ENCODE results near the gene HID1.
A peak's percentile ranks its signal among the peaks of the same experiment; 100 is the strongest.
"Not testable (repeated sequence)": the region's sequence is repeated elsewhere in the genome, so short reads cannot be mapped to it uniquely, and the experiment has no call there.

Gene HID1

GRCh38 chr17:74921769-74922168, 50.8 kb downstream of the HID1 start:
- peaks cover 37% of the 10 kb centered on the region for H3K27me3 ChIP-seq (ENCODE audit: control insufficient read depth, insufficient read depth, low read length)
- peaks cover 10% of the 10 kb centered on the region for H3K4me1 ChIP-seq (ENCODE audit: control insufficient read depth, insufficient read depth, low read length)
- no peak for DNase-seq (ENCODE audit: low read depth, low spot score)
- no peak overlapping the region for H3K4me3 ChIP-seq (ENCODE audit: low read length)
- WGBS (ENCODE audit: insufficient coverage, insufficient read length): no CpG with 5 or more reads among the region's 2 CpGs
- H3K36me3 ChIP-seq (ENCODE audit: control insufficient read depth, insufficient read depth, low read length): no peaks in the 10 kb centered on the region; the same call in 1 of the 2 replicates
- no peaks in the 10 kb centered on the region for H3K9me3 ChIP-seq (ENCODE audit: control insufficient read depth, insufficient read depth, low read length)
- no peak overlapping the region for H3K27ac ChIP-seq (ENCODE audit: low read length)

DNA sequence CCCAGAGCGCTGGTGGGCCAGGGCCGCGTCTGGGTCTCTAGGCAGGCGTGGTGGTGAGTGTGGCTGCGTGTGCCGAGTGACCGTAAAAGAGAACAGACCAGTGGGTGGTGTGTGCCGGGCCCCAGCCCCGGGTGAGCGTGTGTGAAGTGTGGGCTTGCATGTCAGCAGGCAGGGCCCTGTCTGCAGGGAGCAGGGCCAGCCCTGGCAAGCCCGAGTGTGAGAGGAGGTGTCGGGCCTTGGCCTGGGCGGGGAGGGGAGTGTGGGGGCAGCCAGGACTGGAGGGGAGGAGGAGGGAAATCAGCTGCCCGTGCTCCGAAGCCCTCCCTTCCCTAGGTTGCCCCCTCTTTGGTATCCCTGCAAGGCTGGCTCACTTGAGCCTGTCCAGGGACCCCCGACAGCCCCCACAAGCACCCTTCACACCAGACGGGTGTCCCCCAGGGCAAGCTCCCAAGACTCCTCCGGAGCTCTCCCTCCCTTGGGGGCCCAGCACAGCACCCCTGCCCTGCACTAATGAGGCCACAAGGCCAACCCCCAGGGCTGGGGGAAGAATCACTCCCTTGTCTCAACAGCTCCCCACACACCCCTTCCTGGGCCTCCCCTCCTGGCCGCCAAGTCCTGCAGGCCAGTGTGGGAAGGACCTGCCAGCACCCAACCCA, 51.4 kb downstream of the HID1 start:
- no CpG with 5 or more reads among the region's 19 CpGs for WGBS (ENCODE audit: insufficient coverage, insufficient read length)
- no peak overlapping the region for H3K27ac ChIP-seq (ENCODE audit: low read length)
- DNase-seq (ENCODE audit: low read depth, low spot score): no peak
- H3K36me3 ChIP-seq (ENCODE audit: control insufficient read depth, insufficient read depth, low read length): no peaks in the 10 kb centered on the region; the same call in 1 of the 2 replicates
- peaks cover 35% of the 10 kb centered on the region for H3K27me3 ChIP-seq (ENCODE audit: control insufficient read depth, insufficient read depth, low read length)
- no peaks in the 10 kb centered on the region for H3K9me3 ChIP-seq (ENCODE audit: control insufficient read depth, insufficient read depth, low read length)
- H3K4me3 ChIP-seq (ENCODE audit: low read length): no peak overlapping the region
- peaks cover 10% of the 10 kb centered on the region for H3K4me1 ChIP-seq (ENCODE audit: control insufficient read depth, insufficient read depth, low read length)

- Histone ChIP-seq H3K4me3 (ENCODE audit: low read length) (no peak overlapping the region), H3K4me1 (ENCODE audit: control insufficient read depth, insufficient read depth, low read length) (peaks cover 10% of the 10 kb centered on the region), H3K36me3 (ENCODE audit: control insufficient read depth, insufficient read depth, low read length) (no peaks in the 10 kb centered on the region; the same call in 1 of the 2 replicates), H3K27me3 (ENCODE audit: control insufficient read depth, insufficient read depth, low read length) (peaks cover 29% of the 10 kb centered on the region), H3K9me3 (ENCODE audit: control insufficient read depth, insufficient read depth, low read length) (no peaks in the 10 kb centered on the region), H3K27ac (ENCODE audit: low read length) (no peak overlapping the region)
- no peak for DNase-seq (ENCODE audit: low read depth, low spot score)
- WGBS (ENCODE audit: insufficient coverage, insufficient read length): no CpG with 5 or more reads among the region's 6 CpGs
Measured at GRCh38 chr17:74920642-74921025, 51.9 kb downstream of the HID1 start.

GRCh38 chr17:74920306-74920620, 52.3 kb downstream of the HID1 start:
- WGBS (ENCODE audit: insufficient coverage, insufficient read length): no CpG with 5 or more reads among the region's 27 CpGs
- no peak for DNase-seq (ENCODE audit: low read depth, low spot score)
- no peaks in the 10 kb centered on the region for H3K9me3 ChIP-seq (ENCODE audit: control insufficient read depth, insufficient read depth, low read length)
- H3K4me3 ChIP-seq (ENCODE audit: low read length): no peak overlapping the region
- peaks cover 26% of the 10 kb centered on the region for H3K27me3 ChIP-seq (ENCODE audit: control insufficient read depth, insufficient read depth, low read length)
- H3K27ac ChIP-seq (ENCODE audit: low read length): no peak overlapping the region
- peaks cover 10% of the 10 kb centered on the region for H3K4me1 ChIP-seq (ENCODE audit: control insufficient read depth, insufficient read depth, low read length)
- no peaks in the 10 kb centered on the region; the same call in 1 of the 2 replicates for H3K36me3 ChIP-seq (ENCODE audit: control insufficient read depth, insufficient read depth, low read length)

GRCh38 chr17:74919440-74920305, 52.9 kb downstream of the HID1 start:
- Histone ChIP-seq H3K27me3 (ENCODE audit: control insufficient read depth, insufficient read depth, low read length) (peaks cover 20% of the 10 kb centered on the region), H3K4me1 (ENCODE audit: control insufficient read depth, insufficient read depth, low read length) (peaks cover 9% of the 10 kb centered on the region), H3K4me3 (ENCODE audit: low read length) (no peak overlapping the region), H3K27ac (ENCODE audit: low read length) (no peak overlapping the region), H3K36me3 (ENCODE audit: control insufficient read depth, insufficient read depth, low read length) (no peaks in the 10 kb centered on the region; the same call in 1 of the 2 replicates), H3K9me3 (ENCODE audit: control insufficient read depth, insufficient read depth, low read length) (no peaks in the 10 kb centered on the region)
- DNase-seq (ENCODE audit: low read depth, low spot score): peak; percentile 22
- no CpG with 5 or more reads among the region's 67 CpGs for WGBS (ENCODE audit: insufficient coverage, insufficient read length)

DNA sequence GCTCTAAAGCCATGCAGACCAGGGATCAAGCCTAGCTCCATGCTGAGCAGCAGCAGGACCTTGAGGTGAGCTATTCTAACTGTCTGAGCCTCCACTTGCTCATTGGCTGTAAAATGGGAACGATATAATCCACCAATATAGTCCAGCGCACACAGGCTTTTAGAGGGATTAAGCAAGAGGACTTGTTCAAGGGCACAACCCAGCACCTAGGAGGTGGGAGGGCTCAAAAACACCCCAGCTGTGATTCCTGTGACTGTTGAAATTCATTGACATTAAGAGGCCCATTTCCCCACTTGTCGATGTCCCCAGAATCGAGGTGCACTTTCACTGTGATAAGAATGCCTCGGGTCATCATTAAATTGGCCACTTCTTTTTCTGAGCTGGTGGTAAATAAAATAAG, 53.7 kb downstream of the HID1 start:
- no peaks in the 10 kb centered on the region for H3K9me3 ChIP-seq (ENCODE audit: control insufficient read depth, insufficient read depth, low read length)
- no CpG with 5 or more reads among the region's 5 CpGs for WGBS (ENCODE audit: insufficient coverage, insufficient read length)
- DNase-seq (ENCODE audit: low read depth, low spot score): no peak
- H3K27me3 ChIP-seq (ENCODE audit: control insufficient read depth, insufficient read depth, low read length): peaks cover 12% of the 10 kb centered on the region
- H3K4me3 ChIP-seq (ENCODE audit: low read length): no peak overlapping the region
- no peaks in the 10 kb centered on the region; the same call in 1 of the 2 replicates for H3K36me3 ChIP-seq (ENCODE audit: control insufficient read depth, insufficient read depth, low read length)
- no peak overlapping the region for H3K27ac ChIP-seq (ENCODE audit: low read length)
- peaks cover 8% of the 10 kb centered on the region for H3K4me1 ChIP-seq (ENCODE audit: control insufficient read depth, insufficient read depth, low read length)

DNA sequence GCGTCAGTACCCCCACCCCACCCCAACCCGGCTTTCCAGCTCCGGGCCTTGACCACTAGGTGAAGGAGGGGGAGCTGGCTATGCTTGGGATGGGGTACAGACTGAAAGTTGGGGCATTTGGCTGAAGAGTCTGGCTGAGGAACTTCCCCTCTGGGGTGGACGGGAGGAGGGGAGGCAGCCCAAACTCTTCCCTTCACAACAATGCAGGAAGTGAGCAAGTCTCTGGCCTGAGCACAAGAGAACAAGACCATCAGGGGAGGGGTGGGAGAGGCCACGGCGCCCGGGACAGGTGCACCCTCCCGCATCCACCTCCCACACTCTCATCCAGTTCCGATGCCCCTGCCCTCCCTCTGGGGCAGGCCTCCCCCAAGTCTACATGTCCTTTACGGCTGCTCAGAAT, 55.1 kb downstream of the HID1 start:
- no CpG with 5 or more reads among the region's 10 CpGs for WGBS (ENCODE audit: insufficient coverage, insufficient read length)
- Histone ChIP-seq H3K9me3 (ENCODE audit: control insufficient read depth, insufficient read depth, low read length) (no peaks in the 10 kb centered on the region), H3K27ac (ENCODE audit: low read length) (no peak overlapping the region), H3K36me3 (ENCODE audit: control insufficient read depth, insufficient read depth, low read length) (no peaks in the 10 kb centered on the region), H3K4me3 (ENCODE audit: low read length) (no peak overlapping the region), H3K27me3 (ENCODE audit: control insufficient read depth, insufficient read depth, low read length) (peaks cover 3% of the 10 kb centered on the region), H3K4me1 (ENCODE audit: control insufficient read depth, insufficient read depth, low read length) (peaks cover 8% of the 10 kb centered on the region)
- DNase-seq (ENCODE audit: low read depth, low spot score): no peak

DNA sequence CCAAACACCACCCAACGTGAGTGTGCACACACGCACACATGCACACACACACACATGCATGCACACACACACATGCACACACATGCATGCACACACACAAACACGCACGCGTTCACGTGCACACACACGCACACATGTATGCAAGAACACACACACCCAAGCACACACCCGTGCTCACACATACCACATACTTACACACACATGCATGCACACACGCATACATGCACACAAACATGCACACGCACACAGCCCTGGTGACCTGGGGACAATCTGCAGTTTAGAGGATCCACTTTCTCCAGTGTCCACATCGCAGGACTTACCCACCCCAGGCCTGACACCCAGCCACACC, 55.7 kb downstream of the HID1 start:
- Histone ChIP-seq H3K4me1 (ENCODE audit: control insufficient read depth, insufficient read depth, low read length) (peaks cover 8% of the 10 kb centered on the region), H3K4me3 (ENCODE audit: low read length) (no peak overlapping the region), H3K27me3 (ENCODE audit: control insufficient read depth, insufficient read depth, low read length) (no peaks in the 10 kb centered on the region), H3K36me3 (ENCODE audit: control insufficient read depth, insufficient read depth, low read length) (no peaks in the 10 kb centered on the region), H3K9me3 (ENCODE audit: control insufficient read depth, insufficient read depth, low read length) (no peaks in the 10 kb centered on the region), H3K27ac (ENCODE audit: low read length) (no peak overlapping the region)
- no peak for DNase-seq (ENCODE audit: low read depth, low spot score)
- WGBS (ENCODE audit: insufficient coverage, insufficient read length): no CpG with 5 or more reads among the region's 11 CpGs

GRCh38 chr17:74916136-74916850, 56.3 kb downstream of the HID1 start:
- WGBS (ENCODE audit: insufficient coverage, insufficient read length): no CpG with 5 or more reads among the region's 13 CpGs
- Histone ChIP-seq H3K9me3 (ENCODE audit: control insufficient read depth, insufficient read depth, low read length) (no peaks in the 10 kb centered on the region), H3K36me3 (ENCODE audit: control insufficient read depth, insufficient read depth, low read length) (no peaks in the 10 kb centered on the region), H3K27ac (ENCODE audit: low read length) (no peak overlapping the region), H3K4me3 (ENCODE audit: low read length) (no peak overlapping the region), H3K27me3 (ENCODE audit: control insufficient read depth, insufficient read depth, low read length) (no peaks in the 10 kb centered on the region), H3K4me1 (ENCODE audit: control insufficient read depth, insufficient read depth, low read length) (peaks cover 8% of the 10 kb centered on the region)
- DNase-seq (ENCODE audit: low read depth, low spot score): no peak

GRCh38 chr17:74911423-74911822, 61.1 kb downstream of the HID1 start:
- H3K4me3 ChIP-seq (ENCODE audit: low read length): not testable (repeated sequence)
- no CpG with 5 or more reads among the region's 8 CpGs for WGBS (ENCODE audit: insufficient coverage, insufficient read length)

More at GRCh38 chr17:74911423-74911822, 61.1 kb downstream of the HID1 start:
- DNase-seq (ENCODE audit: low read depth, low spot score); H3K27ac ChIP-seq (ENCODE audit: low read length); H3K9me3 ChIP-seq (ENCODE audit: control insufficient read depth, insufficient read depth, low read length); H3K36me3 ChIP-seq (ENCODE audit: control insufficient read depth, insufficient read depth, low read length); H3K27me3 ChIP-seq (ENCODE audit: control insufficient read depth, insufficient read depth, low read length); H3K4me1 ChIP-seq (ENCODE audit: control insufficient read depth, insufficient read depth, low read length): not testable (repeated sequence)

All from iPS DF 6.9 (cell line).